ENCODE measurements around the gene WFDC1. TPM values are rescaled to one million over a fixed set of nuclear protein-coding genes. Genes with fewer than 3 reads are reported as not detected.
A peak's percentile ranks its signal among the peaks of the same experiment; 100 is the strongest.

Gene WFDC1
- total RNA-seq, 5 donors from 2014 or later (not counting 1 experiment from before 2014, with no cell fraction given) = not detected

DNA sequence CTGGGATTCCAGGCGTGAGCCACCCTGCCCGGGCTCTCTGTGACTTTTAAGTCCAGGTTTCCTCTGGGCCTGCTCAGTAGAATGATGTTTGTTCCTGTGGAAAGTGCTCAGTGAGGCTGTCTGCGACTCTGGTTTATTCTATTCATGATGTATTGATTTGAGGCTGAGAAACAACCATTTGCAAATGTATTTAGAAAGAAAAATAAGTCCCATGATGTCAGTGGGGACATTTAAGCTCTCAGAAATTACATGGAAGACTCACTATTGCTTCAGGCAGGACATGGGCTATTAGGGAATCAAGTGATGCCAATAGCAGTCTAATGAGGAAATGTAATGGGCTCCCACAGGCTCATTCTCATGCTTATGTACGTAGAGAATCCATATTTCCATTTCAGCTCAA, 32.6 kb upstream of the WFDC1 start:
- Mint-ChIP-seq H3K36me3 (no peaks in the 10 kb centered on the region), H3K4me3 (no peak overlapping the region), H3K27me3 (peaks cover 13 to 41% of the 10 kb centered on the region in 2 donors), H3K27ac (no peak overlapping the region), H3K9me3 (no peaks in the 10 kb centered on the region), H3K4me1 (no peaks in the 10 kb centered on the region)
- H3K4me3 ChIP-seq (ENCODE audit: control insufficient read depth in 1 of 2, extremely low read depth in 1 of 2, low read length in 1 of 2) = no peak overlapping the region
- no peaks in the 10 kb centered on the region for H3K36me3 ChIP-seq (ENCODE audit: control insufficient read depth in 2 of 2, extremely low read depth in 1 of 2, insufficient read depth in 1 of 2, low read length in 1 of 2)
- no peak overlapping the region for H3K27ac ChIP-seq (ENCODE audit: low read length)
- no peak for DNase-seq
- 82% methylated on average over 3 of the region's 4 CpGs for WGBS (ENCODE audit: insufficient coverage)
- POLR2A ChIA-PET = no interaction called here
- H3K4me1 ChIP-seq (ENCODE audit: control insufficient read depth in 1 of 2, extremely low read depth in 1 of 2, insufficient read depth in 2 of 2, low read length in 2 of 2) = no peaks in the 10 kb centered on the region
- no peak for ATAC-seq (replicated peaks in 1 of 4)
- peaks cover 0 to 22% of the 10 kb centered on the region in 2 experiments for H3K27me3 ChIP-seq (replicated peaks in 1 of 2; ENCODE audit: control insufficient read depth in 2 of 2, extremely low read depth in 1 of 2, insufficient read depth in 2 of 2, low read length in 1 of 2)
- CTCF ChIA-PET = no interaction called here
- H3K9me3 ChIP-seq = no peaks in the 10 kb centered on the region

- ATAC-seq (replicated peaks in 1 of 4) = no peak
- no peak for DNase-seq
- Mint-ChIP-seq H3K36me3 (no peaks in the 10 kb centered on the region), H3K27me3 (peaks cover 12 to 39% of the 10 kb centered on the region in 2 donors), H3K9me3 (no peaks in the 10 kb centered on the region), H3K4me1 (no peaks in the 10 kb centered on the region), H3K27ac (no peak overlapping the region), H3K4me3 (no peak overlapping the region)
- no peaks in the 10 kb centered on the region for H3K36me3 ChIP-seq (ENCODE audit: control insufficient read depth in 2 of 2, extremely low read depth in 1 of 2, insufficient read depth in 1 of 2, low read length in 1 of 2)
- CTCF ChIA-PET = no interaction called here
- no peak overlapping the region for H3K4me3 ChIP-seq (ENCODE audit: control insufficient read depth in 1 of 2, extremely low read depth in 1 of 2, low read length in 1 of 2)
- H3K4me1 ChIP-seq (ENCODE audit: control insufficient read depth in 1 of 2, extremely low read depth in 1 of 2, insufficient read depth in 2 of 2, low read length in 2 of 2) = no peaks in the 10 kb centered on the region
- POLR2A ChIA-PET = no interaction called here
- no peak overlapping the region for H3K27ac ChIP-seq (ENCODE audit: low read length)
- H3K27me3 ChIP-seq (replicated peaks in 1 of 2; ENCODE audit: control insufficient read depth in 2 of 2, extremely low read depth in 1 of 2, insufficient read depth in 2 of 2, low read length in 1 of 2) = peaks cover 0 to 19% of the 10 kb centered on the region in 2 experiments
- no CpG with 5 or more reads among the region's 3 CpGs for WGBS (ENCODE audit: insufficient coverage)
- H3K9me3 ChIP-seq = no peaks in the 10 kb centered on the region
Measured at GRCh38 chr16:84262939-84263338, 31.7 kb upstream of the WFDC1 start.

DNA sequence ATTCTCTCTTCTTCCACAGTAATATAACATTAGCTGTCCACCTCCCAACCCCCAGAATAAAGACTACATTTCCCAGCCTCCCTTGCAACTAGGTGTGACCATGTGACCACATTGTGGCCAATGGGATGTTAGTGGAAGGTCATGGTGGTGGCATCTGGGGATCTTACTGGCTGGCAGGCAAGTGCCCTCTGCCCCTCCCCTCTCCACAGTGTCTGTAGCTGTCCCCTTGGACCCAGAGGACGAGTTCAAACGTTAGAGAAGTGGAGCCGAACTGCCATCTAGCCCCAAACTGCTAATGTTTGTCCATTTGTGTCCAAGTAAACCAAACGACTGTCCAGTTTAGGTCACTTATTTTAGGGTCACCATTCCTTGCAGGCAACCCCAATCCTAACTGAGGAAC, 28.2 kb upstream of the WFDC1 start:
- Mint-ChIP-seq H3K9me3 (no peaks in the 10 kb centered on the region), H3K4me3 (no peak overlapping the region), H3K4me1 (no peaks in the 10 kb centered on the region), H3K27me3 (peaks cover 8 to 29% of the 10 kb centered on the region in 2 donors), H3K27ac (no peak overlapping the region), H3K36me3 (no peaks in the 10 kb centered on the region)
- no peaks in the 10 kb centered on the region for H3K9me3 ChIP-seq
- ATAC-seq (replicated peaks in 1 of 4) (peak in 2 of 4 experiments; percentile 35 to 68), DNase-seq (peak in 11 of 35 experiments; percentile 2 to 40 (median 10))
- H3K27ac ChIP-seq (ENCODE audit: low read length) = no peak overlapping the region
- H3K27me3 ChIP-seq (replicated peaks in 1 of 2; ENCODE audit: control insufficient read depth in 2 of 2, extremely low read depth in 1 of 2, insufficient read depth in 2 of 2, low read length in 1 of 2) = peaks cover 0 to 24% of the 10 kb centered on the region in 2 experiments
- POLR2A ChIA-PET = no interaction called here
- H3K4me3 ChIP-seq (ENCODE audit: control insufficient read depth in 1 of 2, extremely low read depth in 1 of 2, low read length in 1 of 2) = no peak overlapping the region
- WGBS (ENCODE audit: insufficient coverage) = 48% methylated on average over 4 of the region's 4 CpGs
- no peaks in the 10 kb centered on the region for H3K4me1 ChIP-seq (ENCODE audit: control insufficient read depth in 1 of 2, extremely low read depth in 1 of 2, insufficient read depth in 2 of 2, low read length in 2 of 2)
- CTCF ChIA-PET = interaction anchor here in 1 of 2 donors (0.6 kb wide), 1 partner anchor 1814 kb away, joined by 4 read pairs; no protein-coding TSS in a partner anchor
- no peaks in the 10 kb centered on the region for H3K36me3 ChIP-seq (ENCODE audit: control insufficient read depth in 2 of 2, extremely low read depth in 1 of 2, insufficient read depth in 1 of 2, low read length in 1 of 2)

DNA sequence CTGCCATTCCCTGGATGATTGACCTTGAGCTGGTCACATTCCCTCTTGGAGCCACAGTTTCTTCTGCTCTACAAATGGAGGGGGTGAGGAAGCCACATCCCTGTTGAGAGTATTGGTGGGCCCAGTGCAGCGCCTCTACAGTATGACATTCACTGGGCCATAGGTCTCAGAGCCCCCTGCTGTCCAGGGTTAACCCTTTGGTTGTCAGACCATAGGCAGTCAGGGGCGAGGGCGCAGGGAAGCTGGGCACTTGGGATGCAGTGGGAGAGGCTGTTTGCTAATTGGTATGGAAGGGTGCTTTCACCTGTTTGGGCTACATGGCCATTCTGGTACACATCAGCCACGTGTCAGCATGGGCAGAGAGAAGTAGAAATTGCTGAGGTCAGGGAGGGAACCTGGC, 27.3 kb upstream of the WFDC1 start:
- Histone ChIP-seq H3K36me3 (ENCODE audit: control insufficient read depth in 2 of 2, extremely low read depth in 1 of 2, insufficient read depth in 1 of 2, low read length in 1 of 2) (no peaks in the 10 kb centered on the region), H3K4me1 (ENCODE audit: control insufficient read depth in 1 of 2, extremely low read depth in 1 of 2, insufficient read depth in 2 of 2, low read length in 2 of 2) (no peaks in the 10 kb centered on the region), H3K27ac (ENCODE audit: low read length) (no peak overlapping the region), H3K27me3 (replicated peaks in 1 of 2; ENCODE audit: control insufficient read depth in 2 of 2, extremely low read depth in 1 of 2, insufficient read depth in 2 of 2, low read length in 1 of 2) (peaks cover 0 to 24% of the 10 kb centered on the region in 2 experiments), H3K9me3 (no peaks in the 10 kb centered on the region), H3K4me3 (ENCODE audit: control insufficient read depth in 1 of 2, extremely low read depth in 1 of 2, low read length in 1 of 2) (no peak overlapping the region)
- POLR2A ChIA-PET = no interaction called here
- no peaks in the 10 kb centered on the region for H3K9me3 Mint-ChIP-seq
- no peaks in the 10 kb centered on the region for H3K36me3 Mint-ChIP-seq
- no peak for ATAC-seq (replicated peaks in 1 of 4)
- no peak for DNase-seq
- no peaks in the 10 kb centered on the region for H3K4me1 Mint-ChIP-seq
- CTCF ChIA-PET = no interaction called here
- peaks cover 7 to 23% of the 10 kb centered on the region in 2 donors for H3K27me3 Mint-ChIP-seq
- WGBS (ENCODE audit: insufficient coverage) = 70% methylated on average over 4 of the region's 4 CpGs
- H3K27ac Mint-ChIP-seq = no peak overlapping the region
- no peak overlapping the region for H3K4me3 Mint-ChIP-seq

GRCh38 chr16:84268291-84269040, 26.2 kb upstream of the WFDC1 start:
- no peaks in the 10 kb centered on the region for H3K36me3 Mint-ChIP-seq

DNA sequence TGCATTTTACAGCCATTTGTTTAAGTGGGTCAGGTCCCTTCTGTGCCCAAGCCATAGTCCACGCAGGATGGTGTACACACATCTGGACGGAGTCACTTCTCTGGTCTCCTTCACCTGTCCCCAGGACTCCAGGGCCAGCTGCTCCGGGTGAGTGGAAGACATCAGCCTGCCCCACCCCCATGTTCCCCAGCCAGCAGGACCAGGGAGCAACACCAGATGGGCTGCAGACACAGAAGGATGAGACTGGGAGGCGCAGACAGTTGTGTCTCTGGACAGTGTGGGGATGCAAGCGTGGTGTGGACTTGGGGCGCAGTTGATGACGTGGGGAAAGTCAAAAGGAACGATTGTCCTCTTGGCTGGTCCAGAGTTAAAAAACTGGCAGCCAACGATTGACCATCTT, 24.6 kb upstream of the WFDC1 start:
- 93% methylated on average over 6 of the region's 9 CpGs for WGBS (ENCODE audit: insufficient coverage)
- Histone ChIP-seq H3K9me3 (no peaks in the 10 kb centered on the region), H3K27ac (ENCODE audit: low read length) (no peak overlapping the region), H3K36me3 (ENCODE audit: control insufficient read depth in 2 of 2, extremely low read depth in 1 of 2, insufficient read depth in 1 of 2, low read length in 1 of 2) (no peaks in the 10 kb centered on the region), H3K27me3 (replicated peaks in 1 of 2; ENCODE audit: control insufficient read depth in 2 of 2, extremely low read depth in 1 of 2, insufficient read depth in 2 of 2, low read length in 1 of 2) (peaks cover 0 to 23% of the 10 kb centered on the region in 2 experiments), H3K4me3 (ENCODE audit: control insufficient read depth in 1 of 2, extremely low read depth in 1 of 2, low read length in 1 of 2) (no peak overlapping the region), H3K4me1 (ENCODE audit: control insufficient read depth in 1 of 2, extremely low read depth in 1 of 2, insufficient read depth in 2 of 2, low read length in 2 of 2) (no peaks in the 10 kb centered on the region)
- H3K36me3 Mint-ChIP-seq = no peaks in the 10 kb centered on the region
- no peak overlapping the region for H3K4me3 Mint-ChIP-seq
- ChIA-PET POLR2A (no interaction called here), CTCF (no interaction called here)
- H3K27ac Mint-ChIP-seq = no peak overlapping the region
- no peaks in the 10 kb centered on the region for H3K9me3 Mint-ChIP-seq
- H3K27me3 Mint-ChIP-seq = peaks cover 5 to 9% of the 10 kb centered on the region in 2 donors
- H3K4me1 Mint-ChIP-seq = no peaks in the 10 kb centered on the region
- no peak for ATAC-seq (replicated peaks in 1 of 4)
- DNase-seq = no peak

More at GRCh38 chr16:84268291-84269040, 26.2 kb upstream of the WFDC1 start:
- Mint-ChIP-seq H3K4me1 (no peaks in the 10 kb centered on the region), H3K27ac (no peak overlapping the region), H3K4me3 (no peak overlapping the region), H3K9me3 (no peaks in the 10 kb centered on the region), H3K27me3 (peaks cover 5 to 19% of the 10 kb centered on the region in 2 donors)
- ChIA-PET CTCF (interaction anchor here in 1 of 2 donors (0.6 kb wide), 1 partner anchor 8 kb away, joined by 3 read pairs; no protein-coding TSS in a partner anchor), POLR2A (no interaction called here)
- ATAC-seq (replicated peaks in 1 of 4) (no peak), DNase-seq (no peak)
- Histone ChIP-seq H3K4me1 (ENCODE audit: control insufficient read depth in 1 of 2, extremely low read depth in 1 of 2, insufficient read depth in 2 of 2, low read length in 2 of 2) (no peaks in the 10 kb centered on the region), H3K9me3 (no peaks in the 10 kb centered on the region), H3K27ac (ENCODE audit: low read length) (no peak overlapping the region), H3K27me3 (replicated peaks in 1 of 2; ENCODE audit: control insufficient read depth in 2 of 2, extremely low read depth in 1 of 2, insufficient read depth in 2 of 2, low read length in 1 of 2) (peaks cover 0 to 19% of the 10 kb centered on the region in 2 experiments), H3K4me3 (ENCODE audit: control insufficient read depth in 1 of 2, extremely low read depth in 1 of 2, low read length in 1 of 2) (no peak overlapping the region), H3K36me3 (ENCODE audit: control insufficient read depth in 2 of 2, extremely low read depth in 1 of 2, insufficient read depth in 1 of 2, low read length in 1 of 2) (no peaks in the 10 kb centered on the region)
- WGBS (ENCODE audit: insufficient coverage) = 91% methylated on average over 7 of the region's 18 CpGs
